T1000 (cell line): ENCODE measurements around the gene RWDD2A.
A peak's percentile ranks its signal among the peaks of the same experiment; 100 is the strongest.

ENCODE experiments used
- DNase-seq: peaks from one replicate; lab custom pipeline; 2025; ENCODE audit warnings: mixed read lengths; lab: John Stamatoyannopoulos, UW

RWDD2A gene

DNA sequence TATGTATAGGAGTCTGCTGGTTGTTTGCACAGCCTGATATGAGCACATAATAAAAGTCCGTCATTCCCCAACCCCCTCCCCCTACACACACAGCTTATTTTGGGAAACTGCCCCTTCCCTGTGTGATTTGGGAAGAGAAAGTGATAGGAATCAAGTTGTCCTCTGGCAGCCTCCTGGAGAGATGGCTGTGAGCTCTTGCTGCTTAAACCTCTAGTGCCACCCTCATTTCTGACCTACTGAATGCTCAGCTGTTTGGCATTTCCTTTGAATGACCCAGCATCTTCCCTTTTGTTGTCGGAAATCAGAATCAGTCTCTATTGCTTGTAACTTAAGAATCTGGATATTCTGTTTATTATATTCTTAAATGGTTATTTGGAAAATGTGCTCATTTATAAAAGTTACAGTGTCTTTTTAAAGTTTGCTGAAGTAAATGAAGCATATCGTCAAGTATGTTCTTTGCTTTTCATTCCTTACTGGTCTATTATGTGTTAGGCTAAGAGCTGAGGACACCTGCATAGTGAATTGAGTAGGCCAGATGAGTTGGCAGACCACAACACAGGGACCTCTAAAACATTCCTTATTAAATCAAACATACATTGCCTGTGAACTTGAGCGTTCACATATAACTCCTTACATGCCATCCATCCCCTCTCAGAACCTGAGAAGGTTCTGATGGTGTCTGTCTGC is 5.5 kb downstream of the RWDD2A start:
- DNase-seq: no peak

- no peak for DNase-seq
Measured at GRCh38 chr6:83199173-83199862, 6.2 kb downstream of the RWDD2A start.

- DNase-seq: peak; percentile 31
Measured at GRCh38 chr6:83199863-83200225, 6.7 kb downstream of the RWDD2A start.

DNA sequence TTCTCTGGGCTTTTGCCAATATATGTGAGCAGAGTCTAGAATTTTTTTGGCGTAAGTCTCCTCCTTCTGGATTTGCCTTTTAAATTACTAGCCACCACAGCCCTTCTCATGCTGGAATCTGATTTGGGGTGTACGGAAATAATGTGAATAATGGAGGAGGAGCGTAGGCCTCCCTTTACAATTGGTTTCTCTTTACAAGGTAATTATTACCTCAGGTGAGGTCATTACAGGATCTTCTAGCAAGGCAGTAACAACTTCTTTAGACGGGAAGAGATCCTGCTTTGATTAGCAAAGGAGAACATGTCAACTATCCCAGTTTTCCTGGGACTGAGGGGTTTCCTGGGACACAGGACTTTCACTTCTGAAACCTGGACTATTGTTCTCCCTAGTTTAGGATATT is 8.9 kb downstream of the RWDD2A start:
- no peak for DNase-seq

DNA sequence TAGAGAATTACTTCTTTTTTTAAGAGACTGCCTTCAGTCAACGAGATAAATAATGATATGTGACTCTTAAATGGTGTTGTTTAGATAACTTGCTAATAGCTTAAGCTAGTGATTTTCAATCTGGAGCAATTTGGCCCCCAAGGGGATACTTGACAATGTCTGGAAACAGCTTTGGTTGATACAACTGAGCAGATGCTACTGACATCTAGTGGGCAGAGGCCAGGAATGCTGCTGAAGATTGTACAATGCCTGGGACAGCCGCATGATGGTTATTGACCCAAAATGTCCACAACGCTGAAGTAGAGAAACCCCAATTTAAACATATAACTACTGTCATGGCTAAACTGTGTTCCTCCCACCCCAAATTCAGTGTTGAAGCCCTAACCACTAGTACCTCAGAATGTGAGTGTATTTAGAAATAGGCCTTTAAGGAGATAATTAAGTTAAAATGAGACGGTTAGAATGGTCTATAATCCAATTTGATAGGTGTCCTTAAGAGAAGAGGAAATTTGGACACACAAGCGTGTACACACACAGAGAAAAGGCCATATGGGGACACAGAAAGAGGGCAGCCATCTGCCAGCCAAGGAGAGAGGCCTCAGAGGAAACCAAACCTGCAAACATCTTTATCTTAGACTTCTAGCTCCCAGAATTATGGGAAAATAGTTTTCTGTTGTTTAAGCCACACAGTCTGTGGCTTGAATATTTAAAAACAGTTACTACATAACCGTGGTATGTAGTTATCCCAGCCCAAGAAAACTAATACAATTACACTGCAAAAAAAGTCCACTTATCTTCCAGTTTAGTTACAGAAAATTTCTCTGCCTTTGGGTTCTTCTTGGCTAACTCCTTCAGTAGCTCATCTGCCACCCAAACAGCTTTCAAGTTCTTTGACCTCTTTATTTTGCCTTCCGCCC is 22.2 kb downstream of the RWDD2A start:
- DNase-seq: peak; percentile 57

DNA sequence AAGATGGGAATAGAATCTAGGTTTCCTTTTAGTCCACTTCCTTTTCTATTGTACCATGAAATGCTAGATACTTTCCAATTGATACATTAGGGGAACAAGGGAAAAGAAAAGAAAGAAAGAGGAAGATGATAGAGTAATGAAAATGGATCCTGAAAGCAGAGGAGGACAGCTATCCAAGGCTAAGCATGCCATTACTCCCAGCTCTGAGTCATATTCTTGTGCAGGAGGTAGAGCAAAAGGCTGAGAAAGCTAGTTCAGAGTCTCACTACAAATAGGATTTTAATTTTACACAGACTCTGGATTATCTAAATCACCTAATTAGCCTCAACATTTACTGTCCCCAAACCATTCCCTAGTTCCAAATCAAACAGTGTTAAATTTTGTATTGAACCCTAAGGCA is 23.6 kb downstream of the RWDD2A start:
- DNase-seq: no peak

DNA sequence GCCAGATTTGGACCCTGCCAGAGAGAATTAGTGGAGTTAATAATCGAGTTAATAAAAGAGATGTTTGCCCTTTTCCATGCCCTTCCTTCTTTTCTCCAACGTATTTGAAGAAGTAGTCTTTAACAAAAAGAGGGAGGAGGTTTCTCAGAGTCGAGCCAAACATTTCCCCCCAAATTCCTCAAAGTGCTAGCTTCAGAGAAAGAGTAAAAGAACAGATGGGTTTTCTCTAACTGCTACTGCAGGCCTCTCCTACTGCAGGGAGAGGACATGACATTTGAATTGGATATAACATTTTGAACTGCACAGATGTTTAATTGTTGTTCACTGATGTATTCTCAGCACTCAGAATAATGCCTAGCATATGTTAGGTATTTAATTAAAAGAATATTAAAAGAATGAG is 25.5 kb downstream of the RWDD2A start:
- DNase-seq: no peak

- DNase-seq: no peak
Measured at GRCh38 chr6:83220121-83220520, 27.0 kb downstream of the RWDD2A start.

GRCh38 chr6:83221276-83221675 is 28.1 kb downstream of the RWDD2A start:
- no peak for DNase-seq

GRCh38 chr6:83221889-83222479 is 28.8 kb downstream of the RWDD2A start:
- DNase-seq: no peak

DNA sequence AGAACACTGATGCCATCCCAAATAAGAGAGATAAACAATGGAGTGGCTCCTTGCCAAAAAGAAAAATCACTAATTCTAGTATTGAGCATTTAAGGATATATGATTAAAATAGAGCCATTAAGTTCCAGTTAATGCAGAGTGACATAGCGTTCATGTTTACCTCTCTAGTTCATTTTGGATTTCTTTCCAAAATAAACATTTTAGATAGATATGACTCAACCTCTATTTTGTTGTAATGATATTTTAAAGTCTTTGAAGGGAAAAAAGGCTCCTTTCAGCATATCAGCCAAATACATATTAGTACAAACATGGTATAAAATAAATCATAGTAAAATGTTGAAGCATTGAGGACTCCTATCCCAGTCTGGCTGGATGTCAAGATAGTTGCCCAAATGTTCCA is 33.4 kb downstream of the RWDD2A start:
- no peak for DNase-seq

DNA sequence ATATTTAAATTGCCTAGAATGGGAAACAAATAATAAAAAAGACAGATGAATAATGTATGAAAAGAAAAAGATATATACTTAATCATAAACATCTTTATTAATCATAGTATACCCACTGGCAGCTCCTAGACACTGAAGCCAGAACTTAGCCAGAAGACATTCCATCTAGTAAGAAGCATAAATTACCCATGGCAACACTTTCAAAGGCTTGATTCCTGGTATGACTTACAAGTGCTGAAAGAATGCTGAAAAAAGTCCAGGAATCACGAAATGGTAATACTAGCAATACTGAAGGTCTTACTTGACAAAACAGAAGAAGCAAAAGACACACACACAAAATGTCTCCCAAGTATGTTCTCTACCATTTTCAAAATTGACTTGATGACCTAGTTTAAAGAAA is 38.0 kb downstream of the RWDD2A start:
- no peak for DNase-seq

DNA sequence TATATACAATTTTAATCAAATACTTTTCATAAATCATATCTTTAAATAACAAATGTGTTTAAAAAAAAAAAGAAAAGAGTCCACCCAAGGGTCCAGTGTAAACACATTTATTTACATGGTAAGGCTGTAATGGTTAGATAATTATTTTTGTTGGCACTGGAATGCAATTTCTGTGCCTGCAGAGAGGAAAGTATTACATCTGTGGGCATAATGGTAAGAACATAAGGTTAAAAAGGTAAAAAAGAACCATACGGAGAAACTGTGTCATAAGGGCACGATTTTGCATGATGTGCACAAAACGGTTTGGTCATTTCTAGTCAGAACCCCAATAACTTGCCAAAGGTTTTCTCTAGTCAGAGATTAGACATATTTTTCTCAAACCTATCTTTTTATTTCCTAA is 54.3 kb downstream of the RWDD2A start:
- DNase-seq: no peak
